DOHH2 (cell line): ENCODE data around the gene PCMT1.
"Not testable (repeated sequence)": the region's sequence is repeated elsewhere in the genome, so short reads cannot be mapped to it uniquely, and the experiment has no call there.

Source experiments
- H3F3A ChIP-seq: fragments of 200-600 bp; sonication (generic), shearing (Covaris generic); 2 replicates; pipeline ENCODE4 v1.6.0; 2016; ENCODE audit warnings: antibody characterized with exemption, mild to moderate bottlenecking; ENCODE audit not compliant: control insufficient read depth, insufficient read depth
- H3K27ac ChIP-seq: fragments of 200-600 bp; sonication (generic); 2 replicates; pipeline ENCODE4 v1.5.1; 2014; ENCODE audit warnings: low read depth, mild to moderate bottlenecking, low read length, moderate library complexity
- H3K27me3 ChIP-seq: fragments of 200-600 bp; sonication (generic); 2 replicates; pipeline ENCODE4 v1.6.1; 2014; ENCODE audit warnings: mild to moderate bottlenecking, low read length, mixed read lengths; ENCODE audit not compliant: control insufficient read depth
- H3K36me3 ChIP-seq: fragments of 200-600 bp; sonication (generic); 2 replicates; pipeline ENCODE4 v1.6.1; 2014; ENCODE audit warnings: mild to moderate bottlenecking, low read length, moderate library complexity, mixed read lengths; ENCODE audit not compliant: control insufficient read depth
- H3K4me1 ChIP-seq: fragments of 200-600 bp; sonication (generic); 2 replicates; pipeline ENCODE4 v1.6.1; 2014; ENCODE audit warnings: mild to moderate bottlenecking, low read length, mixed read lengths; ENCODE audit not compliant: control insufficient read depth
- H3K4me2 ChIP-seq: fragments of 200-600 bp; sonication (generic); 2 replicates; pipeline ENCODE4 v1.6.0; 2014; ENCODE audit warnings: mild to moderate bottlenecking, low read length, moderate library complexity
- H3K4me3 ChIP-seq: fragments of 200-600 bp; sonication (generic); 2 replicates; pipeline ENCODE4 v1.5.1; 2014; ENCODE audit warnings: mild to moderate bottlenecking, low read length, mixed read lengths
- H3K79me2 ChIP-seq: fragments of 200-600 bp; sonication (generic); 2 replicates; pipeline ENCODE4 v1.6.1; 2014; ENCODE audit warnings: mild to moderate bottlenecking, low read length, mixed read lengths; ENCODE audit not compliant: control insufficient read depth
- H3K9me2 ChIP-seq: fragments of 200-600 bp; sonication (generic); replicated peaks from 2 replicates; pipeline ENCODE4 v1.6.1; 2014; ENCODE audit warnings: mild to moderate bottlenecking, low read length, mixed read lengths; ENCODE audit not compliant: control insufficient read depth
- H3K9me3 ChIP-seq: fragments of 200-600 bp; sonication (generic); 2 replicates; pipeline ENCODE4 v1.6.1; 2014; ENCODE audit warnings: antibody characterized with exemption, low read length, mixed read lengths; ENCODE audit not compliant: control insufficient read depth, insufficient read depth
- H4K20me1 ChIP-seq: fragments of 200-600 bp; sonication (generic); 2 replicates; pipeline ENCODE4 v1.6.0; 2014; ENCODE audit warnings: low read depth, mild to moderate bottlenecking, antibody characterized with exemption, low read length, moderate library complexity; ENCODE audit not compliant: control insufficient read depth, insufficient read depth
- EZH2phosphoT487 ChIP-seq: fragments of 200-600 bp; sonication (generic); IDR thresholded peaks from 2 replicates; pipeline ENCODE4 v1.6.1; 2017; ENCODE audit warnings: borderline replicate concordance, mild to moderate bottlenecking, antibody characterized with exemption, low read length, moderate library complexity, mixed read lengths
- TF ChIP-seq, protein P1 (sequence below): fragments of 200-600 bp; sonication (generic); IDR thresholded peaks from one replicate; pipeline ENCODE4 v1.5.1; 2014; ENCODE audit warnings: antibody characterized with exemption, mild to moderate bottlenecking, low read depth, low read length; ENCODE audit not compliant: poor library complexity, severe bottlenecking

The PCMT1 gene

DNA sequence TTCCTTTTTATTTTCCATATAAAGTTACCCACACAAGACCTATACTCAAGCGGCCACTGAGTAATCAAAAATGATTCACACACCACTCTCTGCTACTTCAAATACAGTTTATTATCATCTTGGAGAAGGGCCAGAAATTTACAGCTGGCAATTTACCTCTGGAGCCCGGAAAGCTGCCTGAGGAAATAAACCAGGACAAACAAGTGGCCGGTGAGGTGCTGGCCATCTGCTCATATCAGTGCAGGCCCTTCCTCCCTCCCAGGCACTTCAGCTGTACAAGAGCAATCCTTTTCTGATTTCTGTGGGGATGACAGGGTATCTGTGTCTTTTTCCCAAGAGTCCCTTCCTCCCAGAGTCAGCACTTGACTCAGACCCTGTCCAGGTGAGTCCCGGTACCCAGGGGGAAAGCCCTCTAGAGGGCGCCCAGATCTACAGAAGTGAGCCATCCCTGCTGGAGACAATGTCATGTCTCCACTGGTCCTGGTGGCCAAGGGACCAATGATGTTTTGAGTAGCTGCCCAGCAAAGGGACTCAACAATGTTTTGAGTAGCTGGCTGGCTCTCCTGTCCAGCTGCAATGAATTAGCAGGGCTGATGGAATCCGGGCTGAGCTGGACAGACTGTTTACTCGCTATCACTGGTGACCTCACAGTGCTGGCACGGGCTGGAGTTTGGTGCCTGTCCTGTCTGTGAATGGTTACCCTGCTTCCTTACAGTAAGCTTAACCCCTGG lies 91.0 kb downstream of the PCMT1 start:
- no peak overlapping the region for H3K27ac ChIP-seq
- no peaks in the 10 kb centered on the region; the same call in 1 of the 2 replicates for H3K27me3 ChIP-seq
- TF ChIP-seq, protein P1, sequence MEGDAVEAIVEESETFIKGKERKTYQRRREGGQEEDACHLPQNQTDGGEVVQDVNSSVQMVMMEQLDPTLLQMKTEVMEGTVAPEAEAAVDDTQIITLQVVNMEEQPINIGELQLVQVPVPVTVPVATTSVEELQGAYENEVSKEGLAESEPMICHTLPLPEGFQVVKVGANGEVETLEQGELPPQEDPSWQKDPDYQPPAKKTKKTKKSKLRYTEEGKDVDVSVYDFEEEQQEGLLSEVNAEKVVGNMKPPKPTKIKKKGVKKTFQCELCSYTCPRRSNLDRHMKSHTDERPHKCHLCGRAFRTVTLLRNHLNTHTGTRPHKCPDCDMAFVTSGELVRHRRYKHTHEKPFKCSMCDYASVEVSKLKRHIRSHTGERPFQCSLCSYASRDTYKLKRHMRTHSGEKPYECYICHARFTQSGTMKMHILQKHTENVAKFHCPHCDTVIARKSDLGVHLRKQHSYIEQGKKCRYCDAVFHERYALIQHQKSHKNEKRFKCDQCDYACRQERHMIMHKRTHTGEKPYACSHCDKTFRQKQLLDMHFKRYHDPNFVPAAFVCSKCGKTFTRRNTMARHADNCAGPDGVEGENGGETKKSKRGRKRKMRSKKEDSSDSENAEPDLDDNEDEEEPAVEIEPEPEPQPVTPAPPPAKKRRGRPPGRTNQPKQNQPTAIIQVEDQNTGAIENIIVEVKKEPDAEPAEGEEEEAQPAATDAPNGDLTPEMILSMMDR: peak; percentile 90
- TF ChIP-seq EZH2phosphoT487: no peak
- H3K9me2 ChIP-seq: no peaks in the 10 kb centered on the region
- no peaks in the 10 kb centered on the region for H4K20me1 ChIP-seq
- H3K4me3 ChIP-seq: no peak overlapping the region
- H3F3A ChIP-seq: no peaks in the 10 kb centered on the region
- no peaks in the 10 kb centered on the region for H3K36me3 ChIP-seq
- no peaks in the 10 kb centered on the region for H3K9me3 ChIP-seq
- H3K4me1 ChIP-seq: no peaks in the 10 kb centered on the region
- no peak overlapping the region for H3K4me2 ChIP-seq
- no peaks in the 10 kb centered on the region for H3K79me2 ChIP-seq

DNA sequence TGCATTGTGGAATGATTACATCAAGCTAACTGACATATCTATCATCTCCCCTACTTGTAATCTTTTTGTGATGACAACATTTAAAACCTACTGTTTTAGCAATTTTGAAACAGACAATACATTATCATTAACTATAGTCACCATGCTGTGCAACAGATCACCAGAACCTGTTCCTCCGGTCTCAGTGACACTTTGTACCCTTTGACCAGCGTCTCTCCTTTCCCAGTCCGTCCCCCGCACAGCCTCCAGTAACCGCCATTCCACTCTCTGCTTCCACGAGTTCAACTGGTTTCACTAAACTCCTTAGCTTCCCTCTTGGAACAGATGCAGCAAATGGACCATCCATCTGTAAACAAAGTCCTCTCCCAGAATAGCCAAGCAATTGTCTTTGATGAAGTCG lies 92.8 kb downstream of the PCMT1 start:
- Histone ChIP-seq H3K27me3 (no peaks in the 10 kb centered on the region), H3K79me2 (no peaks in the 10 kb centered on the region), H3K4me3 (no peak overlapping the region), H3K9me3 (no peaks in the 10 kb centered on the region), H3K9me2 (no peaks in the 10 kb centered on the region), H3F3A (no peaks in the 10 kb centered on the region), H3K4me1 (no peaks in the 10 kb centered on the region), H3K36me3 (no peaks in the 10 kb centered on the region), H3K4me2 (no peak overlapping the region), H3K27ac (no peak overlapping the region), H4K20me1 (no peaks in the 10 kb centered on the region)
- TF ChIP-seq EZH2phosphoT487: no peak
- TF ChIP-seq, protein P1: no peak

DNA sequence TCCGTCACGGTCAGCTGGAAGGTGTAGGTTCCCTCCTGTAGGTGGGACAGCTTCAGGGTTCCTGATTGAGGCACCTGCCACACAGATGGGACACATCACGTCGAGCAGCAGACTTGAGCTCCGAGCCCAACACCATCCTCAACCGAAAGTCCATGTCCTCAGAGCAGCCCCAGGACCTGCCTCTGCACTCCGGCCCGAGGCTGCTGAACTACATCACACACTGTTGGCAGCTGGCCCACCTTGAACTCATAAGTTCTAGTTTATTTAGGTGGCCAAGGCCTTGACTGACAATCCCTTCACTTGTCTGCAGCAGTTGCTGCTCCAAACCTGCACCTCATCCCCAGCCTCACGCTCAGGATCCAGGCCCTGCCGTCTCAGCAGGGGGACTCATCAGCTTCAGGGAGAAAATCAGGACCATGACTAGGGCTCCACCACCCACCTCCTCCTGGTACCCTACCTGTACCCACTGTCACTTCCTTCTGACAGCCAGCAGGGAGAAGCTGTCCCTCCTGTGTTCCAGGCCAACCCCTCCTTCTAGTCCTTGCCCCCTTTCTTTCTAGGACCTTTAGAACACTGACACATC lies 93.6 kb downstream of the PCMT1 start:
- Histone ChIP-seq H3K27ac (no peak overlapping the region), H3F3A (no peaks in the 10 kb centered on the region), H3K9me3 (no peaks in the 10 kb centered on the region), H3K79me2 (no peaks in the 10 kb centered on the region), H4K20me1 (no peaks in the 10 kb centered on the region), H3K4me3 (no peak overlapping the region), H3K9me2 (no peaks in the 10 kb centered on the region), H3K36me3 (no peaks in the 10 kb centered on the region), H3K4me1 (no peaks in the 10 kb centered on the region), H3K4me2 (no peak overlapping the region), H3K27me3 (no peaks in the 10 kb centered on the region)
- TF ChIP-seq, protein P1: no peak
- no peak for TF ChIP-seq EZH2phosphoT487

GRCh38 chr6:149844036-149844435 lies 94.5 kb downstream of the PCMT1 start:
- not testable (repeated sequence) for H3K9me2 ChIP-seq, H3K36me3 ChIP-seq, H3K4me2 ChIP-seq, H3K79me2 ChIP-seq, H3K4me1 ChIP-seq, H3K27me3 ChIP-seq, H3K9me3 ChIP-seq, H3K27ac ChIP-seq, H3F3A ChIP-seq, H3K4me3 ChIP-seq, H4K20me1 ChIP-seq
